ENCODE results near the gene DDN. TPM values are rescaled to one million over a fixed set of nuclear protein-coding genes. Genes with fewer than 3 reads are reported as not detected.

Gene DDN
- under 1 TPM in 2 of 3 donors, not detected in 1; 0.10 to 0.12 TPM for polyA plus RNA-seq

DNA sequence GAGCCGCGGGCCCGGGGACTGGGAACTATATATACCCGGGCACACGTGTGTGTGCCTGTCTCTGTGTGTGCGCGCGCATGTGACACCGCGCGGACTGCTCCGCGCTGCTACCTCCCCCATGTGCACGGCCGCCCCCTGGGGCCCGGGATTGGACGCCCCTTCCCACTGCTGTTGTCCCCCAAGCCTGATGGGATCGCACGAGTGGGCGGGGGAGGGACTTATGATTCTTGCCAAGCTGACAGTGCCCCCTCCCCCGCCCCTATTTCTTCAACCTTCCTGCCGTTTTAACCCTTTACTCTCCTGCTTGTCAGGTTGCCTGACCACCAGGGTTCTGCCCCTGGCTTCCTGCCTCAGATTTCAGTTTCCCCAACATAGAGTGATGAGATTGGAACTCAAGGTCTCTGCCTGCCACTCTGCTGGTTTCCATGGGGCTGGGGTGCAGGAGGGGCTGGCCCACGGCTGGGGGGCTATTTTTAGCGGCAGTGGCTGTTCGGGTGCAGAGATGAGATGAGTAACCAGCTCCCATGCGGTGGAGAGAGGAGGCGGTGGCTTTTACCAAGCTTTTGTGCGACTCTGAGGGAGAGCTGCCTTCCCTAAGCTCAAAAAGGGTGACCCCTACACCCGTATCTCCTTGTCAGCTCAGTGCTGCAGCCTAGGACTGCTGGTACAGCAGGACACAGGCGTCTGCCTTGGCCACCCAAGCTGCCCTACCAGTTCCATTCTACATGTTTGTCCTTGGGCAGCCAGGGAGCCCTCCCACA is at the start of gene DDN:
Gene DDN, minus strand, starts transcription at position 5 of the 761 bp plus-strand sequence. CDS start 88 bp downstream, outside the sequence.
- WGBS, 3 donors, result 2 to 4% (median 4%) methylated on average over 25 to 30 of the region's 30 CpGs
- H3K27ac ChIP-seq (ENCODE audit: low read depth, low read length), result no peak within 1 kb of the TSS

- 91 to 95% (median 91%) methylated on average over 10 of the region's 10 CpGs for WGBS, 3 donors
- H3K27ac ChIP-seq (ENCODE audit: low read depth, low read length), result no peak overlapping the region
These were observed 49.8 kb upstream of the DDN start for GRCh38 chr12:49048953-49049352.

- WGBS, 3 donors, result 93 to 95% (median 93%) methylated on average over 12 of the region's 12 CpGs
- no peak overlapping the region for H3K27ac ChIP-seq (ENCODE audit: low read depth, low read length)
These were observed 47.1 kb upstream of the DDN start for GRCh38 chr12:49046129-49046895.

GRCh38 chr12:49044660-49045059 is 45.5 kb upstream of the DDN start:
- 95 to 97% (median 96%) methylated on average over 12 of the region's 12 CpGs for WGBS, 3 donors
- H3K27ac ChIP-seq (ENCODE audit: low read depth, low read length), result no peak overlapping the region

DNA sequence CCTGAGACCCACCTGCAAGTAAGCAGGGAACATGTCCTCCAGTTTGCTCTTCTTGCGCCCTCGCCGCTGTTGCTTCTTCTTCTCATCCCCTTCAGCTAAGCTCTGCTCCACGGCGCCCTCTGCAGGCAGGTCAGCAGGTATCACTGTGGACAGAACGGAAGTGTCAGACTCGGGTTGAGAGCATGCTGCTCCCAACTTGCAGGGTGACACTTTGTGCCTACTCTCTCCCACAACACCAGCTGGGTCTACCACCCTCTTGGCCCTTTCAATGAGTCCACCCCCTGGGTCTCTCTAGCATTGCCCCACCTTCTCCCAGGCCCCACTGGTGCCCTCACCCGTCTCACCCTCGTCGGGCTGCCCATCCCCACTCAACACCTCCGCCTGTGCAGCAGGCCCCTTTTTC is 44.7 kb upstream of the DDN start:
- 60 to 61% (median 61%) methylated on average over 11 of the region's 11 CpGs for WGBS, 3 donors
- no peak overlapping the region for H3K27ac ChIP-seq (ENCODE audit: low read depth, low read length)

- H3K27ac ChIP-seq (ENCODE audit: low read depth, low read length), result no peak overlapping the region
- 84 to 97% (median 93%) methylated on average over 4 of the region's 4 CpGs for WGBS, 3 donors
These were observed 44.1 kb upstream of the DDN start for GRCh38 chr12:49043241-49043640.

DNA sequence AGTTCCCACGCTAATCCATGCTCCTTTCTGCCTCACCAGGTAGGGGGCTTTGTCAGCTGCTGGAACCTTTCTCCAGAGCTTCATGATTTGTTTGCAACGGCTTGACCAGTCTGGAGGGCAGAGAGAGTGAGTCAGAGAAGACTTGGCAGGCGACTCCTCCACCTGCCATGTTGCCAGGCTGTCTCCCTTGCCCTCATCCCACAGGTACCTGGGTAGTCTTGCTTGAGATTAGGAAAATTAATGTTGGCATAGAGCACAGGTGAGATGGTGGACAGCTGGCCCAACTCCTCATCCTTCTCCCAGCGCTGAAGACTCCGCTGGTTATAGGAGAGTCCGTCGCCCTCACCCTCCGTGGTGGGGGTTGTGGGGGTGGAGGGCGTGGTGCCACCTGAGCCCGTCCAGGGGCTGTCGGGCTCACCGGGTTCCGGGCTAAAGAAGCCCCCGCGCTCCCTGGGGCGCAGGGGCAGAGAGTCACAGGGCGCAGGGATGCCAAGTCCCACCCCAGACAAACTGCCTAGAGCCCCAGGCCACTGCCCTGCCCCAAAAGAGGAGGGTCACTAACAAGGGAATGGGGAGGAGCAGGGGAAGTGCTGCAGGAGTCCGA is 42.8 kb upstream of the DDN start:
- no peak overlapping the region for H3K27ac ChIP-seq (ENCODE audit: low read depth, low read length)
- WGBS, 3 donors, result 89 to 93% (median 90%) methylated on average over 18 of the region's 18 CpGs

- no peak overlapping the region for H3K27ac ChIP-seq (ENCODE audit: low read depth, low read length)
- WGBS, 3 donors, result 95% methylated on average over 20 to 31 of the region's 31 CpGs
These were observed 42.1 kb upstream of the DDN start for GRCh38 chr12:49041036-49041880.

DNA sequence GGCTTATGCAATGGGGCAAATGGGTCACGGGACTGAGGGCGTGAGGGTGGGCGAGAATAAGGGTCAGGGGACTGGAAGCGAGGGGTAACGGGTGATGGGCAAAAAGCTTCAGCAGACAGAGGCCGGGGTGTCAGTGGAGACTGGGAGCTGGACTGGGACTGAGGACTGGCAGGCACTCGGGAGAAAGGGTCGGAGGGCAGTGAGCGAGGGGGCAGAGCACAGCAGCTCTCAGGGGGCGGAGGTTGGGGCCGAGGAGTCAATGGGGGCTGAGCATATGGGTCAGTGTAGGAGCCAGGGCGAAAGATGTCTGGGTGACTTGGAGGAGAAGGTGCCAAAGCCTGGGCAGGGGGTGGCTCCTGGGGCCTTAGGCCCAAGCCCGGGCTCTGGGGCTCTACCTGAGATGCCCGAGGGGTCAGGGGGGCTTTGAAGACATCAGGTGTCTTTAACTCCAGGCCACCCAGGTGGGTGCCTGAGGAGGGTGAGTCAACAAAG is 41.2 kb upstream of the DDN start:
- 89 to 93% (median 91%) methylated on average over 14 of the region's 14 CpGs for WGBS, 3 donors
- H3K27ac ChIP-seq (ENCODE audit: low read depth, low read length), result no peak overlapping the region

- 91 to 93% (median 92%) methylated on average over 29 to 30 of the region's 30 CpGs for WGBS, 3 donors
- H3K27ac ChIP-seq (ENCODE audit: low read depth, low read length), result no peak overlapping the region
These were observed 40.5 kb upstream of the DDN start for GRCh38 chr12:49039421-49040363.

DNA sequence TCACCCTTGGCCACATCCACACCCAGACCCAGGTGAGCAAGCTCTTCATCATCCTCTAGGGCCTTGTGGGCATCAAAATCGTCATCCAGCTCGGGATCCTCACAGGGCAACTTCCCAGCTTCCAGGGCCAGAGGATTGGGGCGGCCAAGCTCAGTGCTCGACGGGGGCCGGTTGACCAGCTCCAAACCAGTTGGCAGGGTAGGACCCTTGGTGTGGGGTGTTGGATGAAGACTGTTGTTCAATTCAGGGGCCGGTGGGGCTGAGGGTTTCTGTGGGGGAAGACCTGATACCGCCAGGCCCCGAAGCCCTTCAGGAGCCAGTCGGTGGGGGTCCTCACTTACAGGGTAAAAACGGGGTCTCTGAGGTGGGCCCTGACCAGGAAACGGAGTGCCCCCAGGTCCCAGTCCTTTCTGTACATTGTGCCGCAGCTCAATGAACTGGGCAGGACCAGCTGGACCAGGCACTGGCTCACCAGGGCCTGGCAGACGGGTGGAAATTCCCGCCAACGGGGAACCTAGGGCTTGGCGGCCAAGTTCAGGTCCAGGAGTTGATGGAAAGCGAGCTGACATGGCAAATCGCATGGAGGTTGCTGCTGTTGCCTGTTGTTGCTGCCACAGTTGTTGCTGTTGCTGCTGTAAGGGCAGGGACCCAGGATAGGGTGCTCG is 39.2 kb upstream of the DDN start:
- no peak overlapping the region for H3K27ac ChIP-seq (ENCODE audit: low read depth, low read length)
- 89 to 93% (median 91%) methylated on average over 20 of the region's 20 CpGs for WGBS, 3 donors

GRCh38 chr12:49037947-49038237 is 38.7 kb upstream of the DDN start:
- WGBS, 3 donors, result 86 to 91% (median 89%) methylated on average over 6 to 7 of the region's 7 CpGs
- no peak overlapping the region for H3K27ac ChIP-seq (ENCODE audit: low read depth, low read length)

DNA sequence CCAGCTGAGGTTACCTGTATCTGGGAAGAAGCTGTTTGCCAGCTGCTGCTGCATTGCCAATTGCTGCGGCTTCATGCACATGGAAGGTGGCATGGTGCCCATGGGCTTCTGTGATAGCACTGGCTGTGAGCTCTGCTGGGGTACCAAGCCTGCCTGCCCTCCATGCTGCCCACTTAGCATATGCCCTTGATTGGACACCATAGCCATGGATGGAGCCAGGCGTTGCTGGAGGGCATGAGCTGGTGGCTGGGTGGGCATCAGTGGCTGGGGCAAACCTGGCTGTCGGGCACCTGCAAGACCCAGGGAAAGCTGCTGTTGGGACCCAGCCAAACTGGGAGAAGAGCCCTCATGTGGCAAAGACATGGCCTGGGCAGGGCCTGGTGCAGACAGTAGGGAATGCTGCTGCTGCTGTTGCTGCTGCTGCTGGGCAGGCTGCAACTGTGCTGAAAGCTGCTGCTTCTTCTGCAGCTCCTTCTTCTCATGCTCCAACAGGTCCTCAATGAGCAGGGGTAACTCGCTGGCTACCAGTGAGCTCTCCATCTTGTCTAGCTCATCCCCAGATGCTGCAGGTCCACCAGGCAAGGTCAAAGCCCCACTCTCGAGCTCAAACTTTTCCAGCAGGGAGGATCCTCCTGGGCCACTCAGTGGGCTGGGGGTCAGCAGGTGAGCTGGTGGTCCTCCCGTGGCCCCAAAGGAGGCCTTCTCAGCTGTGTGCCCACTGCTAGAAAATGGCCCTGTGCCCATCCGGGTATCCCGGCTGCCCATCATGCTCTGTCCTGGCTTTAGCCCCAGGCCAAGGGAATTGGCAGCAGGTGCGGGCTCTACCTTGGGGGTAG is 38.2 kb upstream of the DDN start:
- WGBS, 3 donors, result 85 to 95% (median 94%) methylated on average over 9 of the region's 9 CpGs
- no peak overlapping the region for H3K27ac ChIP-seq (ENCODE audit: low read depth, low read length)

GRCh38 chr12:49036029-49036428 is 36.9 kb upstream of the DDN start:
- 78 to 90% (median 89%) methylated on average over 4 of the region's 4 CpGs for WGBS, 3 donors
- no peak overlapping the region for H3K27ac ChIP-seq (ENCODE audit: low read depth, low read length)

- WGBS, 3 donors, result 69 to 88% (median 87%) methylated on average over 4 of the region's 4 CpGs
- no peak overlapping the region for H3K27ac ChIP-seq (ENCODE audit: low read depth, low read length)
These were observed 35.1 kb upstream of the DDN start for GRCh38 chr12:49034286-49034622.

DNA sequence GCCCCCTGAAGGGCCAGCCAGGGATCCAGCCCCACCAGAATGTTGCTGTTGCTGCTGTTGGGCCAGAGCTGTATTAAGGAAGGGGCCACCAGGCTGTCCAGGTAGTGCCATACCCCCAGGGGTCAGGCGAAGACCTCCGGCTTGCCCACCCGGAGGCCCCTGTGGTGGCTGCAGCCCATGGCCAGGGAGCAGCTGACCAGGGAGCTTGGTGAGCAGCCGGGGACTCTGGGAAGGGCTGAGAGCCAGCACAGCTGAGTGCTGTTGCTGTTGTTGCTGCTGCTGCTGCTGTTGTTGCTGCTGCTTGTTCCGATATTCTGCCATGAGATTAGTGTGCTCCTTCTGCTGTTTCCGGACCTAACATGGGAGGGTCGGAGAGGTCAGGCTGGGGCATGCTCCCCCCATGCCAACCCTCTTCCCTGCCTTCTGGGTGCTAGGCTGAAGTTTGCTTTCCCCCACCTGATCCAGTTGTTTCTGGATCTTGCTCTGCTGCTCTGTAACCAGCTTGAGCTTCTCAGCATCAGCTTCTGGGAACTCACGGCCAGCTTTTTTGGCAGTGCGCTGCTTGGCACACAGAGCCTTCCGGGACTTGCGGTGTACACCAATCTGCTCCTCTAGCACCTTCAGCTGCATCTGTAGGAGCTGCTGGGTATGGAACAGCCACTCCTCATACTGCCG is 34.6 kb upstream of the DDN start:
- H3K27ac ChIP-seq (ENCODE audit: low read depth, low read length), result no peak overlapping the region

More for the DNA sequence above, 34.6 kb upstream of the DDN start:
- WGBS, 3 donors, result 74 to 82% (median 78%) methylated on average over 12 of the region's 12 CpGs

Data from adipose tissue (tissue), 3 donors.